OCI-LY1 (cell line): ENCODE results near the gene TXNRD2.

Source experiments
- H2AFZ ChIP-seq: fragments of 200-600 bp; sonication (generic), shearing (Covaris generic); 2 replicates; pipeline ENCODE4 v1.6.0; 2014; ENCODE audit warnings: antibody characterized with exemption, mild to moderate bottlenecking, low read length
- H3F3A ChIP-seq: fragments of 200-600 bp; sonication (generic), shearing (Covaris generic); 2 replicates; pipeline ENCODE4 v1.6.0; 2014; ENCODE audit warnings: mild to moderate bottlenecking, antibody characterized with exemption, low read length, moderate library complexity; ENCODE audit not compliant: insufficient read depth
- H3K27ac ChIP-seq: fragments of 200-600 bp; sonication (generic); 2 replicates; pipeline ENCODE4 v1.5.1; 2014; ENCODE audit warnings: low read length, mixed run types, mild to moderate bottlenecking, low read depth; ENCODE audit not compliant: poor library complexity, severe bottlenecking
- H3K27me3 ChIP-seq: fragments of 200-600 bp; sonication (generic); 2 replicates; pipeline ENCODE4 v1.6.0; 2014; ENCODE audit warnings: antibody characterized with exemption, mild to moderate bottlenecking, low read length, moderate library complexity; ENCODE audit not compliant: insufficient read depth
- H3K36me3 ChIP-seq: fragments of 200-600 bp; sonication (generic); 2 replicates; pipeline ENCODE4 v1.6.1; 2014; ENCODE audit warnings: mild to moderate bottlenecking, antibody characterized with exemption, low read length, moderate library complexity, mixed read lengths; ENCODE audit not compliant: insufficient read depth
- H3K4me1 ChIP-seq: fragments of 200-600 bp; sonication (generic); 2 replicates; pipeline ENCODE4 v1.5.1; 2014; ENCODE audit warnings: mild to moderate bottlenecking, low read length, moderate library complexity; ENCODE audit not compliant: insufficient read depth, severe bottlenecking
- H3K4me2 ChIP-seq: fragments of 200-600 bp; sonication (generic), shearing (Covaris generic); 2 replicates; pipeline ENCODE4 v1.6.1; 2014; ENCODE audit warnings: low read length
- H3K4me3 ChIP-seq: fragments of 200-600 bp; sonication (generic); 2 replicates; pipeline ENCODE4 v1.5.1; 2014; ENCODE audit warnings: low read length, low read depth, mild to moderate bottlenecking, mixed read lengths; ENCODE audit not compliant: poor library complexity, severe bottlenecking
- H3K79me2 ChIP-seq: fragments of 200-600 bp; shearing (Covaris generic); 2 replicates; pipeline ENCODE4 v1.6.1; 2016; ENCODE audit warnings: mixed run types, low read length, mixed read lengths; ENCODE audit not compliant: insufficient read depth
- H3K9ac ChIP-seq: fragments of 200-600 bp; sonication (generic), shearing (Covaris generic); 2 replicates; pipeline ENCODE4 v1.6.1; 2014; ENCODE audit warnings: mild to moderate bottlenecking, low read length, mixed read lengths
- H3K9me2 ChIP-seq: fragments of 200-600 bp; sonication (generic), shearing (Covaris generic); 2 replicates; pipeline ENCODE4 v1.6.1; 2014; ENCODE audit warnings: low read depth, mild to moderate bottlenecking, low read length, mixed read lengths
- H3K9me3 ChIP-seq: fragments of 200-600 bp; shearing (Covaris generic); 2 replicates; pipeline ENCODE4 v1.6.1; 2014; ENCODE audit warnings: low read length, mixed read lengths
- H4K20me1 ChIP-seq: fragments of 200-600 bp; sonication (generic), shearing (Covaris generic); 2 replicates; pipeline ENCODE4 v1.6.0; 2016; ENCODE audit warnings: mild to moderate bottlenecking, low read length; ENCODE audit not compliant: insufficient read depth
- CTCF ChIP-seq: fragments of 200-600 bp; sonication (generic), shearing (Covaris generic); IDR thresholded peaks from 2 replicates; pipeline ENCODE4 v1.5.1; 2017; ENCODE audit warnings: mild to moderate bottlenecking, antibody characterized with exemption, low read length, moderate library complexity, mixed read lengths
- EZH2 ChIP-seq: fragments of 200-600 bp; sonication (generic), shearing (Covaris generic); IDR thresholded peaks from 2 replicates; pipeline ENCODE4 v1.8.0; 2017; ENCODE audit warnings: borderline replicate concordance, mixed run types, mild to moderate bottlenecking, antibody characterized with exemption, low read length, moderate library complexity, mixed read lengths

Gene TXNRD2

GRCh38 chr22:19962909-19963806 is 21.5 kb upstream of the TXNRD2 start:
- no peak overlapping the region for H3K4me3 ChIP-seq
- no peak overlapping the region for H3K4me2 ChIP-seq

GRCh38 chr22:19962246-19962908 is 20.8 kb upstream of the TXNRD2 start:
- H2AFZ ChIP-seq: no peak overlapping the region
- no peaks in the 10 kb centered on the region for H3F3A ChIP-seq
- no peaks in the 10 kb centered on the region for H3K9me3 ChIP-seq
- H3K9ac ChIP-seq: no peak overlapping the region; the same call in 1 of the 2 replicates
- H3K4me3 ChIP-seq: no peak overlapping the region
- H3K27ac ChIP-seq: no peak overlapping the region
- no peaks in the 10 kb centered on the region for H4K20me1 ChIP-seq
- peak; percentile 80 for TF ChIP-seq CTCF
- TF ChIP-seq EZH2: no peak
- H3K27me3 ChIP-seq: no peaks in the 10 kb centered on the region
- H3K36me3 ChIP-seq: peaks cover 16% of the 10 kb centered on the region
- no peaks in the 10 kb centered on the region for H3K79me2 ChIP-seq
- peaks cover 13% of the 10 kb centered on the region for H3K4me1 ChIP-seq
- H3K9me2 ChIP-seq: no peaks in the 10 kb centered on the region
- H3K4me2 ChIP-seq: no peak overlapping the region

More at GRCh38 chr22:19962909-19963806, 21.5 kb upstream of the TXNRD2 start:
- Histone ChIP-seq H2AFZ (no peak overlapping the region), H3K4me1 (peaks cover 13% of the 10 kb centered on the region), H3K9me2 (no peaks in the 10 kb centered on the region), H3K27ac (no peak overlapping the region), H3K9ac (no peak overlapping the region; the same call in 1 of the 2 replicates), H3K27me3 (no peaks in the 10 kb centered on the region), H3K79me2 (no peaks in the 10 kb centered on the region), H4K20me1 (no peaks in the 10 kb centered on the region), H3K9me3 (no peaks in the 10 kb centered on the region), H3F3A (no peaks in the 10 kb centered on the region), H3K36me3 (peaks cover 19% of the 10 kb centered on the region; the same call in 1 of the 2 replicates)
- TF ChIP-seq CTCF (no peak), EZH2 (no peak)

- Histone ChIP-seq H3K9me3 (no peaks in the 10 kb centered on the region), H4K20me1 (no peaks in the 10 kb centered on the region), H3K27ac (no peak overlapping the region), H3K9me2 (no peaks in the 10 kb centered on the region), H3K36me3 (peaks cover 12% of the 10 kb centered on the region), H3F3A (no peaks in the 10 kb centered on the region), H3K27me3 (no peaks in the 10 kb centered on the region), H3K79me2 (no peaks in the 10 kb centered on the region), H3K4me3 (no peak overlapping the region), H2AFZ (no peak overlapping the region), H3K4me1 (peaks cover 13% of the 10 kb centered on the region), H3K4me2 (no peak overlapping the region), H3K9ac (no peak overlapping the region)
- no peak for TF ChIP-seq EZH2
- no peak for TF ChIP-seq CTCF
Measured at GRCh38 chr22:19961868-19962245, 20.2 kb upstream of the TXNRD2 start.
